EL (cell line): ENCODE data around the gene TAS2R41.
"Not testable (repeated sequence)": the region's sequence is repeated elsewhere in the genome, so short reads cannot be mapped to it uniquely, and the experiment has no call there.

Experiments used
- DNase-seq: peaks from one replicate; pipeline ENCODE4 v3.0.0-alpha.2; 2016

Gene TAS2R41

DNA sequence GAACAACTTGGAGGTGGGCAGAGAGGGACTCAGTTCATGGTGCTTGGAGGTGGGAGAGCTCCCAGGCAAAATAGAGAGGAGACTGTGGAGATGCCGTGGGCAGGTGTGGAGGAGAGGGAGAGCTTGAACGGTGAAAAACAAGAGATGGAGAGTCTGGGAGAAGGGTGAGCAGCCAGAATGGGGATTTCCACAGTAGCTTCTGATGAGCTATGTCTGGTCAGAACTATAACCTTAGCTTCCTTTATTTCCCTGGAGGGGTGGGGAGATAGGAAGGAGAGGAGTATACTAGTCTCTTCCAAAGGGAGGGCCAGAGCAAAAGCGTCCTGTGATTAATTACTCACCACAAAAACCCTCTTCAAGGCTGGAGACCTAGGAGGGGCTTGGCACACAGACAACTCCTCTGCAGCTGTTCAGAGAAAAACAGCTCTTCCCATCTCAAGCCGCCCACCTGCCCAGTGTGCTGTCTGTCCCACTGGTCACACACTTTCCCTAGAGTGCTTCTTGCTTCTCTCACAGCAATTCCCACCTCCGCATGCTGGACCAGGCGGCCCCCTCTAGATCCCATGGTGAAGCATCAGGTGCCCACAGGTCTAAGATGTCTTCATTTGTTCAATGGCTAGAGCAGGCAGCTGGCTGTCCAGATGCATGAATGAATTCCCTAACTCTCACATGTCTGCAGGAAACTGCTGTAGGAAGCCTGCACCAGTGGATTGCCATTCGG is 41.9 kb downstream of the TAS2R41 start:
- DNase-seq = peak; percentile 75

DNA sequence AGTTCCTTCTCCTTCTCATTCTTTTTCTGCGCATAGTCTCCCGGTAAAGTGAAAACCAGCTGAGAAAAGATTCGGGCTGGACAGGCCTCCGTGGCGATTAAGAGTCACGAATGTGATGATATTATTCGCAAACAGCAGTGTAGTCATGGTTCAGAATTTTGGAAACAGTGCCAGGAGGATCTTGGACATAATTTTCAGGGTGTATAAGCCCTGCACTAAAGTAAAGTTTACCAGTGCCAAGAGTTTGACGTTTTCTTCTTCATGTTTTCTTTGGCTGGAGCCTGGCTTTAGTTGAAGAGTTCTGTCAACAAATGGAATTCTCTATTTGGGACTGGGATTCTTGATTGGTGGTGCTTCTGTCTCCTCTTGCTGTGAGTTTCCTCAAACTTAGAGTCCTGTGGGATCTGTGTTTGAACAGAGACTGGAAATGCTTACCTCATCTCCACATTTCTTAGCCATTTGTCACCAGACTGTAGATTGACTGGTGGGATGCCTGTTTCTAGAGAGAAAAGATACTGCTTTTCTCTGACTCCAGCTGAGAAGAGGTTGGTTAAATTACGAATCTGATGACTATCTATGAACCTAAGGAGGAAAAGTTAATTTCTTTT is 44.7 kb downstream of the TAS2R41 start:
- not testable (repeated sequence) for DNase-seq
